ENCODE results near the gene SOD3.

The SOD3 gene

GRCh38 chr4:24795666-24796381, 451 bp downstream of the SOD3 start:
- no peak for DNase-seq (ENCODE audit: low read depth)
- no peak overlapping the region for H3K4me3 ChIP-seq (ENCODE audit: low read depth, low read length)
- no peak for TF ChIP-seq CTCF (IDR thresholded peaks at IDR 0.05; ENCODE audit: low read depth, low read length, missing control alignments)

GRCh38 chr4:24796620-24797019, 1.2 kb downstream of the SOD3 start:
- DNase-seq (ENCODE audit: low read depth): no peak
- H3K4me3 ChIP-seq (ENCODE audit: low read depth, low read length): no peak overlapping the region
- TF ChIP-seq CTCF (IDR thresholded peaks at IDR 0.05; ENCODE audit: low read depth, low read length, missing control alignments): no peak

- TF ChIP-seq CTCF (IDR thresholded peaks at IDR 0.05; ENCODE audit: low read depth, low read length, missing control alignments): no peak
Measured at GRCh38 chr4:24798036-24798610, 2.8 kb downstream of the SOD3 start.

GRCh38 chr4:24799196-24799543, 3.8 kb downstream of the SOD3 start:
- no peak overlapping the region for H3K4me3 ChIP-seq (ENCODE audit: low read depth, low read length)
- no peak for DNase-seq (ENCODE audit: low read depth)
- TF ChIP-seq CTCF (IDR thresholded peaks at IDR 0.05; ENCODE audit: low read depth, low read length, missing control alignments): no peak

More at GRCh38 chr4:24798036-24798610, 2.8 kb downstream of the SOD3 start:
- H3K4me3 ChIP-seq (ENCODE audit: low read depth, low read length): no peak overlapping the region
- DNase-seq (ENCODE audit: low read depth): no peak

GRCh38 chr4:24799544-24800324, 4.4 kb downstream of the SOD3 start:
- DNase-seq (ENCODE audit: low read depth): no peak
- H3K4me3 ChIP-seq (ENCODE audit: low read depth, low read length): no peak overlapping the region
- no peak for TF ChIP-seq CTCF (IDR thresholded peaks at IDR 0.05; ENCODE audit: low read depth, low read length, missing control alignments)

GRCh38 chr4:24800325-24800895, 5.0 kb downstream of the SOD3 start:
- DNase-seq (ENCODE audit: low read depth): no peak
- H3K4me3 ChIP-seq (ENCODE audit: low read depth, low read length): no peak overlapping the region
- TF ChIP-seq CTCF (IDR thresholded peaks at IDR 0.05; ENCODE audit: low read depth, low read length, missing control alignments): no peak

Data from GM12864 (cell line).